AG09319 (cell line): Measurements from ENCODE around the gene WBP1.
"Not testable (repeated sequence)": the region's sequence is repeated elsewhere in the genome, so short reads cannot be mapped to it uniquely, and the experiment has no call there.

Source experiments
- DNase-seq: peaks from one replicate; pipeline ENCODE4 v3.0.0-alpha.2; 2010; ENCODE audit warnings: low read depth; ENCODE audit errors: extremely low read depth
- TF ChIP-seq, protein P1 (sequence below): IDR thresholded peaks from 2 replicates; pipeline ENCODE4 v1.5.1; 2011; ENCODE audit warnings: low read depth, mild to moderate bottlenecking, inconsistent platforms, low read length, moderate library complexity

The WBP1 gene

DNA sequence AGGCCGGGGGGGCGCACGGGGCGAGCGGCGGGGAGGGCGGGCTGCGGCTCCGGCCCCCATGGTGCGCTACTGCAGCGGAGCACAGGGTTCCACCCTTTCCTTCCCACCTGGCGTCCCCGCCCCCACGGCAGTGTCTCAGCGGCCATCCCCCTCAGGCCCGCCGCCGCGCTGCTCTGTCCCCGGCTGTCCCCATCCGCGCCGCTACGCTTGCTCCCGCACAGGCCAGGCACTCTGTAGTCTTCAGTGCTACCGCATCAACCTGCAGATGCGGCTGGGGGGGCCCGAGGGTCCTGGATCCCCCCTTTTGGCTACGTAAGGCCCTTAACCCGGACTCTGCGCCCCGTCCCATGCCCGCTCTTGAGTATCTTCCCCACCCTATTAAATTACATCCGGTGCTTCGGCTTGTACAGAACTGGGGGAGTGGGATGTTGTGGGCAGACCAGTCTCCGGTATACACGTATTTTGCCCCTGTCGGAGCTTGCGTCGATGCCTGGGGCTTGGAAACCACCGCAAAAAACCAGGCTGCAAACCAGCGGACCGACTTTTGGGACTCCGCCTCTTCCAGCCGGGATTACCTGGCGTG is 598 bp upstream of the WBP1 start:
- DNase-seq = no peak
- TF ChIP-seq, protein P1, sequence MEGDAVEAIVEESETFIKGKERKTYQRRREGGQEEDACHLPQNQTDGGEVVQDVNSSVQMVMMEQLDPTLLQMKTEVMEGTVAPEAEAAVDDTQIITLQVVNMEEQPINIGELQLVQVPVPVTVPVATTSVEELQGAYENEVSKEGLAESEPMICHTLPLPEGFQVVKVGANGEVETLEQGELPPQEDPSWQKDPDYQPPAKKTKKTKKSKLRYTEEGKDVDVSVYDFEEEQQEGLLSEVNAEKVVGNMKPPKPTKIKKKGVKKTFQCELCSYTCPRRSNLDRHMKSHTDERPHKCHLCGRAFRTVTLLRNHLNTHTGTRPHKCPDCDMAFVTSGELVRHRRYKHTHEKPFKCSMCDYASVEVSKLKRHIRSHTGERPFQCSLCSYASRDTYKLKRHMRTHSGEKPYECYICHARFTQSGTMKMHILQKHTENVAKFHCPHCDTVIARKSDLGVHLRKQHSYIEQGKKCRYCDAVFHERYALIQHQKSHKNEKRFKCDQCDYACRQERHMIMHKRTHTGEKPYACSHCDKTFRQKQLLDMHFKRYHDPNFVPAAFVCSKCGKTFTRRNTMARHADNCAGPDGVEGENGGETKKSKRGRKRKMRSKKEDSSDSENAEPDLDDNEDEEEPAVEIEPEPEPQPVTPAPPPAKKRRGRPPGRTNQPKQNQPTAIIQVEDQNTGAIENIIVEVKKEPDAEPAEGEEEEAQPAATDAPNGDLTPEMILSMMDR = no peak

DNA sequence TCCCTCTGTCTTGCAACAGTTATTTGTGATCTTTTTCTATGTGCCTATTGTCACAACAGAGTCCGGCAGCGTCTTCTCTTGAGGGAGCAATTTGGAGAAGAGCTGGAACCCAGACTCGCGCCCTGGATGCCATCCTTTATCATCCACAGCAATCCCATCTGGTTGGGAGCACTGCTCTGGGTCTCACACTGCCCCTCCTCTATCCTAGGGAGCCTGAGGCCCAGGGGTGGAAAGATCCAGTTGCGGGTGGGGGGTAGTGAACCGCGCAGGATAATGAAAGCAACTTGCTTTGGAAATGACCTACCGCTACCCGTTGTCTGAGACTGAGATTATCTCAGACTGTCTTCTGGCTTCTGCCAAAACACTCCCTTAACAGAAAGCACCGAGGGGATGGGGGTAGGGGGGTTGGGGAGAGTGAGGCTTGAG is 713 bp downstream of the WBP1 start:
- DNase-seq = no peak
- TF ChIP-seq, protein P1 = no peak

GRCh38 chr2:74459503-74460118 is 1.4 kb downstream of the WBP1 start:
- DNase-seq = not testable (repeated sequence)

DNA sequence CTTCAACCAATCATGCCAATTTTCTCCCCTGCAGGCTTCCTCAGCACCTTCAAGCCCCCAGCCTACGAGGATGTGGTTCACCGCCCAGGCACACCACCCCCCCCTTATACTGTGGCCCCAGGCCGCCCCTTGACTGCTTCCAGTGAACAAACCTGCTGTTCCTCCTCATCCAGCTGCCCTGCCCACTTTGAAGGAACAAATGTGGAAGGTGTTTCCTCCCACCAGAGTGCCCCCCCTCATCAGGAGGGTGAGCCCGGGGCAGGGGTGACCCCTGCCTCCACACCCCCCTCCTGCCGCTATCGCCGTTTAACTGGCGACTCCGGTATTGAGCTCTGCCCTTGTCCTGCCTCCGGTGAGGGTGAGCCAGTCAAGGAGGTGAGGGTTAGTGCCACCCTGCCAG is 1.9 kb downstream of the WBP1 start:
- DNase-seq = not testable (repeated sequence)

GRCh38 chr2:74461187-74462053 is 3.2 kb downstream of the WBP1 start:
- TF ChIP-seq, protein P1 = no peak
- no peak for DNase-seq

GRCh38 chr2:74462054-74462785 is 4.0 kb downstream of the WBP1 start:
- TF ChIP-seq, protein P1 = no peak
- DNase-seq = no peak

DNA sequence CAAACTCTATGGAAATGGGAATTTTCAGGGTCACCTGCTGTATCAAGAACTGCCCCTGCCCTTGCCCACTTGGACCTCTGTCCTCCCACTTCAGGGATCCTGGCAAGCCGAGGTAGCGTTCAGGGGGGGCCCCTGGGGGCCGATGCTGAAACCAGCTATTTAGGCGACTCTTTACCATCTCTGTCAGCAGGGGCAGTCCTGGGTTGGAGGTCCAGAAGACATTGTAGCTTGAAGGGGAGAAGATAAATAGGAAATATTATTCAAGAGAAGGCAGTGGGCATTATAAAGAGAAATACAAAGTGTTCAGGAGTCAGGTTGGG is 4.5 kb downstream of the WBP1 start:
- no peak for DNase-seq
- TF ChIP-seq, protein P1 = no peak

DNA sequence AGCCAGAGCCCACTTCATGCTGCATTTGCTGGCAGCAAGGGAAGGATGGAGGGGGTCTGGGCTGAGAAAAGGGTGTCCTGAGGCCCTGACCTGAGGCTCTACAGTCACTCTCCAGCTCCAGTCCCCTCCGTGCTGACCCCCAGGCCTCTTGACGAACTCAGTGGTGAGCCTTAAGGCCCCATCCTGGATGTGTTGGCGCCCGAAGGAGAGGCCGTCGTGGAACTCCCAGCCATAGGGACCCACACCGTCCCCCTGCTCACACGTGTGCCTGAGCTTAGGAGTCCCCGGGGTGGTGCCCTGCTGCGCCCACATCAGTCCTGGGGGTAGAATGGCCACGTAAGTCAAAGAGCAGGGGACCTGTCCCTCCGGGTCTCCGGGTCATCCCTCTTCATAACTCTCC is 6.2 kb downstream of the WBP1 start:
- TF ChIP-seq, protein P1 = no peak
- no peak for DNase-seq

DNA sequence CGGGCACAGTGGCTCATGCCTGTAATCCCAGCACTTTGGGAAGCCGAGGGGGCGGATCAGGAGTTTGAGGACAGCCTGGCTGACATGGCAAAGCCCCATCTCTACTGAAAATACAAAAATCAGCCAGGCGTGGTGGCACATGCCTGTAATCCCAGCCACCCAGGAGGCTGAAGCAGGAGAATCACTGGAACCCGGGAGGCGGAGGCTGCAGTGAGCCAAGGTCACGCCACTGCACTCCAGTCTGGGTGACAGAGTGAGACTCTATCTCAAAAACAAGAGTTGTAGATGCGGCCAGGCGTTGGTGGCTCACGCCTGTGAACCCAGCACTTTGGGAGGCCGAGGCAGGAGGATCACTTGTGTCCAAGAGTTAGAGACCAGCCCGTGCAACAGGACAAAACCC is 12.5 kb downstream of the WBP1 start:
- DNase-seq = not testable (repeated sequence)
